SK-N-SH (cell line): ENCODE results near the gene PUDP.

Experiments
- CHD2 ChIP-seq: fragments of 150-350 bp; IDR thresholded peaks from 2 replicates; pipeline ENCODE4 v1.6.1; 2018; ENCODE audit warnings: low read length; ENCODE audit not compliant: partially characterized antibody
- CTCF ChIP-seq: fragments of 200-600 bp; sonication (generic); IDR thresholded peaks from 2 replicates; pipeline ENCODE4 v1.6.1; 2017; ENCODE audit warnings: antibody characterized with exemption, mild to moderate bottlenecking, moderate library complexity
- EP300 ChIP-seq, 2 experiments: IDR thresholded peaks; 2 replicates each; pipeline versions ENCODE4 v1.4.0 to v1.6.1; 2012; ENCODE audit warnings: borderline replicate concordance in 1 of 2, low read depth in 1 of 2, low read length in 1 of 2
- MAX ChIP-seq: IDR thresholded peaks from 2 replicates; pipeline ENCODE4 v1.4.0; 2012; ENCODE audit warnings: low read depth
- POLR2AphosphoS5 ChIP-seq: IDR thresholded peaks from 2 replicates; pipeline ENCODE4 v1.6.1; 2012; ENCODE audit warnings: low read depth, low read length
- RFX5 ChIP-seq: IDR thresholded peaks from 2 replicates; pipeline ENCODE4 v1.6.1; 2012; ENCODE audit warnings: mild to moderate bottlenecking, improper control_type of control experiment, low read length
- USF1 ChIP-seq: IDR thresholded peaks from 2 replicates; pipeline ENCODE4 v1.4.0; 2012; ENCODE audit warnings: low read depth, borderline replicate concordance

- TF ChIP-seq CTCF (no peak), POLR2AphosphoS5 (no peak), USF1 (no peak), MAX (no peak), EP300 (IDR thresholded peaks at IDR 0.05; ENCODE audit: borderline replicate concordance in 1 of 2, low read depth in 1 of 2, low read length in 1 of 2) (no peak), RFX5 (no peak), CHD2 (no peak)
These were observed 31.5 kb upstream of the PUDP start for GRCh38 chrX:7179446-7179845.
